Stimulated activated CD8-positive, alpha-beta memory T cell treated with anti-CD3 and anti-CD28 coated beads, Interleukin-15, amount 100 ng/mL, for 48 hours (primary cell): Measurements from ENCODE around the gene FGF14.
"Not testable (repeated sequence)": the region's sequence is repeated elsewhere in the genome, so short reads cannot be mapped to it uniquely, and the experiment has no call there.

ENCODE experiments used
- DNase-seq, 2 donors: peaks; one replicate each; pipeline ENCODE4 v3.0.0-alpha.2; 2020; ENCODE audit warnings: low read depth in 2 of 2

The FGF14 gene

DNA sequence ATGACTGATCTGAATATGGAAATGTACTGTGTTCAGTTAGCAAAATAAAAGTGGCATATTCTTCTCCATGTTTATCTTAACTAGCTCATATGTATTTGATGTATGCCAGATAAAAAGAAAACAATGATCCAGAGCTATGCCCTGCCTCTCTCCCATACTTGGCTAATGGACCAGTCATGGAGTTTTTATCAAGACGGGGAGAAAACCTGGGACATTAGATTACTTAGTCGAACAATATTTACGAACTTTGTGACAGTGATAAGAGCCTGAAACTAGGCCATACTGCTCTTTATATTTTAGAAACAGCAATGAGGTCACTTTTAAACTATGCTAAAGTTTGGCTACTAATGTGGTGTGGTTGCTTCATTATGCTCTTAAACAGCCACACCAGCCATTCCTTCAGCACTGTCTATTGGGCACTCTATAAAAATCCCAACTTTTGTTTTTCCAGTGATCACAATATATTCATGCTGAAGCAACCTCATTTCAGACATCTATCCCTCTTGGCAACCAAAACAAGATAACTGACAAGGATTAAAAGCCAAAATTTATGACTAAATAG lies 265.0 kb downstream of the FGF14 start:
- no peak for DNase-seq

DNA sequence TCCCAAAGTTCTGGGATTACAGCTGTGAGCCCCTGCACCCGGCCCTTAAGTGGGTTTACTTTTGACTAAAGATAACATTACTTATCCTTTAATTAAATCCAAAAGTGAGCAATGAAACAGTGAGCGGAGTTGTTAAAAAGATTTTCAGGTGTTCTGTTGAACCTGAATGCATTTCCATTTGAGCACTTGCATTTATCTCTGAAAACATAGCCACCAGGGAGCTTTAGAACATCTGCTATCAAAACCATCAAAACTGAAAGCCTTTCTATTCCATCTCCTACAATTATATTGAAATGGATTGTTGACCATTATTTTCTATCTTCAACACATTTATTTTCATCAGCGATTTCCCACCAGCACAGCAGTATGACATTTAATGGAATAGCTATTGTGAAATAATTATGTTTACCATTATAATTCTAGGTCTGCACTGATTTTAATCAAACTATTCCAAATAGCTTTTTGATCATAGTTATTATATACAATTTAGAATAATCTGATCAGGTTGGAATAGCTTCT lies 269.0 kb downstream of the FGF14 start:
- no peak for DNase-seq

DNA sequence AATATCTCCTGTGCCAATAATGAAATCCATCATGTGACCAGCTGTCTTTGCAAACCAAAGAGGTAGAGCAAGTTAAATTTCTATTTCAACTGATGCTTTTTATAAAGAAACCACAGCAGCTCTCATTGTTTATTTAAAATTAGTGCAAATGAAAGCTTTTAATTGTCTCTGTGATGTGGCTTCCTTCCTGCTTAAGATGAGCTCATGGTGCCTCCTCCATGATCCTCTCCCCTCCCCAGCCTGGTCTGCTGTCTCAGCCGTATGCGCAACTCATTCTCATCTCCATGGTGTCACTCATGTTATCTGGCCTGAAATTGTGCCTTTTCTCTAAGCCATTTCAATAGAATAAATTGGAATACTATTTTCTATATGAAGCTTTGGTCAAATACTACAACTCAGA lies 270.6 kb downstream of the FGF14 start:
- DNase-seq: no peak

DNA sequence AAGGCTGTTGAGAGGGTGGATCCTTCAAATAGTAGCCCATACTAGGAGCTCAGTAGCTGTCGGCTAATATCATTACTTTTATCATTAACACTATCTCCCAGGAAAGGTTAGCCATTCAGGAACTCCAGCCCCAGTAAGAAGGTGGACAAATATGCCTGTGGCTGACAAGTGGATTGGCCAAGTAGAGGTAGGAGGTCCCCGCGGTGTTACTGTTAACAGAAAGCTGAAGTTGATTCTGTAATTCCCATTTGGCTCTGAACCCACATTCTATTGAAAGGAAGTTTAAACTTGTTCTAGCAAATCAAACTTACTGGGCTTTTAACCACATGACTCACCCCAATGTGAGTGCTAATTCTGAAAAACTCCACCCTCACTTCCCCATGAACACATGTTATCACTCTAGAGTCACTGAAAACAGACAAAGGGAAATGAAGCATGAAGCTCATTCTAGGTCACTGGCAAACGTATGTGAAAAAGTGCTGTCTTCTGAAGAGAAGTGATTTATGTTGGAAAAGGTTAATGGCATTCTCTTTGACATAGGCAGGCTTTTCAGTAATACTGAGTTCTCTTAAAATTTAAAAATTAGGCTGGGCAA lies 273.5 kb downstream of the FGF14 start:
- no peak for DNase-seq

DNA sequence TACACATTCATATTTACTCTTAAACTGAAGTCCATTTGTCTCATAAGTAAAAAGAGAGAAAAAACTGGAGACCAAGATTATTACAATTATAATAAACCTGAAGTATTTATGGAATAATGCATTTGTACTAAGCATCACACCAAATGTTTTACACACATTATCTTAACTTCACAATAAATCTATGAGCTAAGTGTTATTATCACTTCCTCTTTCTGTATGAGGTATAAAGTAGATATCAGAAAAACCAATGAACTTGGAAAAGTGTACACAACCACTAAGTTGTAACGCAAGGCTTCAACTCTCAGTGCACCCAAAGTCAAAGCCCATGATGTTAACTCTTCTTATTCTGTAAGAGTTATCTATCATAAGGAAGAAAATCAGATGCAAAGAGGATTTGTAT lies 274.7 kb downstream of the FGF14 start:
- DNase-seq: no peak

DNA sequence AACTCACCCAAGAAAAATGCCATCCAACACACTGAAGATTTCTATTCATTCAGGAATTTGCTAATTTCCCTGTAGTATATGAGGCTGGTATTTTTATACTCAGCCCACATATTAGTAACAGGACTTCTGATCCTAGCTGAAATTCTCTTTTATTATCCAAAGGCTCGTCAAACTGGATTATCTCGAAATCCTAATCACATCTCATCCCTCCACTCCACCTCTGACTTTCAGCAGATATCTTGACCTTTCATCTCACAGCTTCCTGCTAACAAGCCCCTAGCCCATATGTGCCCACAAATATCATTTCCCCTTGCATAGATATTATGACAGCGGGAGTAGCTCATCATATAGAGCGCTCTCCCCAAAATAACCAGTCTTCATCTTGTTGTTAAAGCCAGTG lies 279.7 kb downstream of the FGF14 start:
- DNase-seq: no peak

DNA sequence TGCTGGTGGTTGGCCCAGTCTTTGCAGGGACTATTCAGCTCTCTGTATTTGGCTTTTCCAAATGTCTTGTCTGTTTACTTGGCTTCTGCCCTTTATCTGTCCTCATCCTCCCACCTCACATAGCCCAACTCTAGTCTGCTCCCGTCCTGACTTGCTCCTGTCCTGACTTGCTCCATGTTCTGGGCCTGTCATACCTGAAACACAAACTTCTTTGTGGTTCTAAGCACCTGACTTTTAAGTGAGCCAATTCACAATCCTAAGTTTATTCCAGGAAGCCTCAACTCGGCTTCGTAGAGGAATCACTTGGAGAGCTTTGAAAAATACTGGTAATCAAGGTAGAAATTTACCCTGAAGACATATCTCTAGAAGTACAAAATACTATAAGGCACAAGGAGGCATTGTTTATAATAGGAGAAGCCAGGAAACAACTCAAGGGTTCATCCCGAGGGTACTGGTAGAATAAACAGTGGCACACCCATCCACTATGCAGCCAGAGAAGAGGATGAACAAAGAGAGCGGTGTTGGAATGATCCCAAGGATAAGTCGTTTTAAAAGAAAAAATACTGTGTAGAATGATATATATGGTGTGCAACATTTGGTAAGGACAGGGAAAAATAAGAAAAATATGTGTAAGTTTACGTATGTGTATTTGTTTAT lies 284.5 kb downstream of the FGF14 start:
- DNase-seq: no peak

DNA sequence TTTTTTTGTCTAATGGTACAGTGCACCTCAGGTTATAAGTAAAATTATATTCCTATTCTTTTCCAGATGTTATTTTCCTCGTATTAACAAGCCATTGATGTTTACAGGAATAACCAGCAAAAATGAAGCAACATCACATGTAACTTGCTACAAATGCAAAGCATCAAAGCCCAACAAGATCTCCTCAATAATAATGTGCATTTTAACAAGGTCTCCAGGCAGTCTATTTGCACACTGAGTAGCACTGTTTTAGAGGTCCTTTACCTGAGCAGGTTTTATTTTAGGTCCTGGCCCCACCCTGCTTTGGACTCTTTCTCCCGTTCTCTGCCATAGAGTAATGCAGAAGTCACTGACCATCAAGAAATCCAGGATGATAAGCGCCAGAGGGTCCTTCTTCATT lies 298.4 kb downstream of the FGF14 start:
- no peak for DNase-seq

DNA sequence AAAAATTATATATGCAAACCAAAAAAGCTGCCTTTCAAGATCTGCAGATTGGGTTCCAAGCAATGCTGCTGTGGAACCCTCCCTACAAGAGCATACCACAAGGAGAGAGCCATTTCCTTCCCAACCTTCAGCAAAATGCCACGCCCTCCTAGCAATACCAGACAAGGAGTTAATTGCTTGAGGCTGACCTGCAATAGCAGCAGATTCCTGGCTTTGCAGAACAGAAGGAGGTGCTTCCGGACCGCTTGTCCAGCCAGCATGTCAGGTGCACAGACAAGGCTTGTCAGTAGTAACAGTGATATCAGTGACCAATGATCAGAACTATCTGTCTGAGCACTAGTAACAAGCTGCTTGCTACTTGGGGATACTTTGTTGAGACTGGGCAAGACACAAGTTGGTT lies 301.6 kb downstream of the FGF14 start:
- no peak for DNase-seq

DNA sequence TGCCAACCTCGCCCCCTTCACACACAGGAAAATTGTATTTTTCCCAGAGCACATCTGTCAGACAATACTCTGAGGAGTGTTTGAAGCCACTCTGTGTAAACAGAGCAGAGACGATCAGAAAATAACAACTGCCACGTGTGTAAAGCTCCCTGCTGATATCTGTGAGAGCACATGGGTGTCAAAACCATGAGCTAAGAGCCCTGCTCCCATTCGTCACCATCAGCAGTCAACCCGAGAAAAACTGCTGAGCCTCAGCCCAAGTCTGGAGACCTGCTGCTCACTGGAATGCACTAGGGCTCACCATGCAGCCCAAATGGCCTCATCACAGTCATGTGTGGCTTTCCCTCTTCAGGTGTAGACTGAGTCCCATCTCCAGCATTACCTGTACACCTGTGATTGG lies 304.1 kb downstream of the FGF14 start:
- DNase-seq: no peak

DNA sequence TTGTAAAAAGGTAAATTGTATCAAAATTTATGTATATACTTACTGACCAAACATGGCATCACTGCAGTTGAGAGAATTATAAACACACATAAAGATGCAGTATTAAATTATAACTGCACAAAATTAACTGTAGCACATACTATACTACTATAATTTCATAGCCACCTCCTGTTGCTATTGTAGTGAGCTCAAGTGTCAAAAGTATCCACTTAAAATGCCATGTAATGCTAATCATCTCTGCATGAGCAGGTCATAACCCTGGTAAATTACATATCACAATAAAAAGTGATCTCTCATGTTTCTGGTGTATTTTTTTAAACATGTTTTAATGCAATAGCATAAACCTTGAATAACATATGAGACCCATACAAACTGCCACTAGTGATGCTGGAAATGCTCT lies 308.6 kb downstream of the FGF14 start:
- DNase-seq: not testable (repeated sequence)

DNA sequence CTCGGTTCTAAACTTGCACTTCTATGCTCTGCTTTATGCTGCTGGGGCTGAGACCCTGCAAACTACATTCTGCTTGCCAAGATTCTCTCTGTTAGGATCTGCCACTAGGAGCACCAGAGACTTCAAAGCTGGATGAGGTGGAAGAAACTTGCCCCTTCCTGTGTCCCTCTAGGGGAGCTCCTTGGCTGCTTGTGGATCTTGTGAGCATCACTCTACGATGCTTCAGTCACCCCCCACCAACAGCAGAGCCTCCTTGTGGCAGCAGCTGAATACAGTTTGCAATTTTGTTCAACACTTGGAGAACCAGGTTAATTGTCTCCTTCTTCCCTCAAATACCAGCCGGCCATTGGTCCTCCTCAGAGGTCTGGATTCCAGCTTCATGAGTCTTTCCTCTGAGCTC lies 310.6 kb downstream of the FGF14 start:
- no peak for DNase-seq

DNA sequence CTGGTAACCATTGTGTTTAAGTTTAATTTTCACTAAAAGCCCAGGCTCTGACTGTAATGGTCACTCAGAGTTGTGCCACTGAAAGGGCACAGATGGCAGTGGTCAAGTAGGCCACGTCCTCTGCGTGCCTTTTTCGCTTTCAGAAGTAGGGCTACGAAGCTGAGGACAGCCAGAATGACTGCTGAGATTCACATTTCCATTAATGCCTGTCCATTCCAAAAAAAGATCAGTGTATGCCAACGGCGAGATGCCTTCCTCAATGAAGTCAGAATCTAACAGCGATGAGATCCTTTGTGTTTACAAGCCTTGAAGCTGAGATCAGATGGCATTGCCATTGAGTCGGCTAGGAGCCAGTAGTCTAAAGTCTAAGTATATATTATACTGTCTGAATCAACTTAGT lies 311.3 kb downstream of the FGF14 start:
- DNase-seq: no peak

DNA sequence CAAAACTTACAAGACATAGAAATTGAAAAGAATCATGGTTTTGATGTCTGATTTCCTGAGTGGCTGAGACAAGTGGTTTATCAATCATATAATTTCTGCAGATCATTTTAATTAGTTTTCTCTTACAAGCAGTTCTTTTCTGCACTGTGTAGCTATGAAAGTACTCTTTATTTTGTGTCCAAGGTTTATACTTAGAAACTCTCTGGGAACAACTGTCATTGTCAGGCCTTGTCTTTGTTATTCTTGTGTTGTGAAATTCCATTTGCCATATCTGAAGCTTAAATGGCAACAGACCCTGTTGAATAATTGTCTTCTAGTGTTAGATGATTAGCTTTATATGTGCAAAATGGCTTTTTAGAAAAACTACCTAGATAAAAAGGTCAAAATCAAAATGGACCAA lies 312.1 kb downstream of the FGF14 start:
- no peak for DNase-seq

DNA sequence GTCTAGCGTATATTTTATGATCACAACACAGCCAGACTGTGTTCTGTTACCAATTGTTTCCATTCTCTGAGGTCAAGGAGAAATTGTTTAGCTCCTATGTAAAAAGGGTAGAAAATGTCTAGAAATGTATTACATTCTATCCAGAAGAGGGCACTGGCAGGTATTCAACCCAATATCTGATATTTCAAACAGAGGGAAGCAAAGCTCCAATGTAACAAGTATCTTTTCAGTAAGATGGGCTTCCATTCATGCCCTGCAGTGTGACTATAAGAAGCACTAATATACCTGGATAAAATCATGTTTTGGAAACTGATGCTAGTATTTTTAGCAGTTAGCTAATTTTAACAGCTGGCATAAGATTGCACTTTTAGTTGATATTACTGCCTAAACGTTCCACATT lies 312.7 kb downstream of the FGF14 start:
- no peak for DNase-seq

DNA sequence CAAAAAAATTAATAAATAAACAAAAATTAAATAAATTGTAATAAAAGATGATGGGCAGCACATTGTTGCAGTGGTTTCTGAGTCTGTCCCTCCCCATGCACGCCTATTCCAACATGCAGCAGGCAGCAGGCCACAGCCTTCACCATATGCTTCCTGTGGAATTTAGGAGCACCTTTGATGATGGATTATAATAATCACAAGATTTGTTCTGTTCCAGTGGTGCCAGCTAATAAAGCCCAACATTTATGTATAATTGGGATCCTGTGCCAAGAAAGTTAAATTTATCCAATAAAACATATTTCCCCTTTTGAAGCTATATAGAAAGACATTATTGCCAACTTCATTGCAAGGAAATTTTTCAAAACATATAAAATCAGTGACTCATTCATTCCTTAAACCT lies 328.6 kb downstream of the FGF14 start:
- DNase-seq: no peak

DNA sequence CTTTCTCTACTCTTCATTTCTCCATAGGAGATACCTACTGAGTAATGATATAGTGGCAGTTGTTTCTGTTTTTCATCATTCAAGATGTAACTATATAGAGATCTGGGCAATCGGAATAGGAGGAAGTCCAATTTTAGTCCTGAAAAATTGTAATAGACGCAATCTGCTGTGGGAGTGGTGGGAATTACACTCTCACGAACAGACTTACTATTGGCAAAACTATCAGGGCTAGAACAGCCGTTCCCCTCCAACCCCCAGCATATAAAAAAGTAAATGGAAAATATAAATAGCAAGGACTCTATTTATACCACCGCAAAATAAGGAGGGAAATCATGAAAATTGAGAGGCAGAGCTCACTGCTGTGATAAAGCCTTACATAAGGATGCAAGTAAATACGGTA lies 330.1 kb downstream of the FGF14 start:
- no peak for DNase-seq

DNA sequence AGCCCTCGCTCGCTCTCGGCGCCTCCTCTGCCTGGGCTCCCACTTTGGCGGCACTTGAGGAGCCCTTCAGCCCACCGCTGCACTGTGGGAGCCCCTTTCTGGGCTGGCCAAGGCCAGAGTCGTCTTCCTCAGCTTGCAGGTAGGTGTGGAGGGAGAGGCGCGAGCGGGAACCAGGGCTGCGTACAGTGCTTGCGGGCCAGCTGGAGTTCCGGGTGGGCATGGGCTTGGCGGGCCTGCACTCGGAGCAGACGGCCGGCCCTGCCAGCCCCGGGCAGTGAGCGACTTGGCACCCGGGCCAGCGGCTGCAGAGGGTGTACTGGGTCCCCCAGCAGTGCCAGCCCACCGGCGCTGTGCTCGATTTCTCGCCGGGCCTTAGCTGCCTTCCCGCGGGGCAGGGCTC lies 333.5 kb downstream of the FGF14 start:
- not testable (repeated sequence) for DNase-seq

DNA sequence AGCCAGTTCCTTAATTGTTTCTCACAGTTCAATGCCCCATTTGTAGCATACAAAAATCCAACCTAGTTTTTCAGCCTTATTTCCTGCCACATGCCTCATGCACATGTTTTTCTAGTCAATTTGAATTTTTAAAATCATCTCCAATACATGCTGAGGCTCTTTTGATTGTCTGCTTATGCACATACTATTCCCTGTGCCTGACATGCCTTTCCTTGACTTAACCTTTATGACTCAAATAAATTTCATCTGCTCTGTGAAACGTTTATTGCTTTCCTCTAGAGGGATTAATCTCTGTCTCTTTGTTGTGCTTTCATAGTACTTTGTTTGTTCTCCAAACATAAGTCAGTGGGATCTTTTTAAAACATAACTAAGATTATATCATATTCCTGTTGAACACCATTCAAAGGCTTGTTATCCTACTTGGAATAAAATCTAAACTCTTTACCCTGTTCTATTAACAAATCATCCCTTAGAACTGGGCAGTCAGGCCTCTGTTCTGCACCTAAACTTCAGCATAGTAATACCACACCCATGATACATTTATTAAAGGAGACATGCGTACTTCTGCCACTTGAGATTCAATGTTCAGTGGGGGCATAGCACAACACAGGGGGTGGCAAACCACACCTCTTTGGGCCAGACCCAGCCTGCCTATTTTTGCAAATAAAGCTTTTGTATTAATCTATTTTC lies 346.6 kb downstream of the FGF14 start:
- DNase-seq: no peak

DNA sequence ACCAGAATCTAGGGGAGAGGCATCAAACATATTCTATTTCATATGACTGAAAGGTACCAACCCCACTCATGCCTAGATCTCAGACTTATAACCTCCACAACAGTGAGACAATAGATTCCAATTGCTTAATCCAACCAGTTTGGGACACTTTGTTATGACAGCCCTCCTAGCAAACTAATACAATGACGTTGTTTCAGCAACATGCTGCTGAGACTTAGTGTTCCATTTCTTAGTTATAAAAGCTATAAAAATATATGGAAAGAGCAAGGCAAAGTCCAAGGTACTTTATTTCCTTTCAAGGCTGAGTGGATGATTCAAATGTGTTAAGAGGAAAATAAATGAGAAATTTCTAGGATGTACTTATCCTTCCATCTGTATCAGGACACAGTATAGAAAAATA lies 352.0 kb downstream of the FGF14 start:
- no peak for DNase-seq

DNA sequence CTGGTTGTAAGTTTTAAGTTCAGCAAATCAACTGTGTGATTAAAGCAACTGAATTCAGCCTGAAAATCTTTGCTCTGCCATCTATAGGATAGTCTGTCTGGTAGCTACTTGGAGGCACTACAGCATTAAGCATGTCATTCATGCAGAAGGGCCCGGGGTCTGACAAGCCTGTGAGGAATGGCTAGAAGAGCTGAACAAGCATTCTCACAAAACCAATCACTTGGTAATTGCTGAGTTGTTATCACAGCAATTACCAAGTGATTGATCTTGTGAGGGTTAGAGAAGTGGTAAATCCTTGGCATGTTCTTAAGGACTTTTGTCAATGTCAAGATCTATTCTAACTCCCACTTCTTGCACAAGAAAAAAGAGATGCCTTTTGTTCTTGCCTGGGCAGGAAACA lies 356.1 kb downstream of the FGF14 start:
- DNase-seq: no peak

DNA sequence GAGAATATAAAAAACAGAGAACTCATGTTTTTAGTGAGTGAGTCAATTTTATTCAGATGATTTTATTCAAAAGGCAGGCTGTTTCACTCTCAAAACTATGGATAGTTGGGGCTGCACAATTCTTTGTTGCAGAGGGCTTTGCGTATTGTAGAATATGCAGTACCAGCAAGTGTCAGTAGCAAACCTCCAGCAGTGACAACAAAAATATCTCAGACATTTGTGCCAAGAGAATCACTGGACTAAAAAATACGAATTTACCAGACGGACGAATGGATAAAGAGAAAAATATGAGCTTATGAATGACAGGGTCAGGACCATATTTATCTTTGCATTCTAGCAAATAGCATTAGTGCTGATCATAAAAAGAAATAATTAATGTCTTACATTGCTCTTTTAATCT lies 359.1 kb downstream of the FGF14 start:
- DNase-seq: no peak

DNA sequence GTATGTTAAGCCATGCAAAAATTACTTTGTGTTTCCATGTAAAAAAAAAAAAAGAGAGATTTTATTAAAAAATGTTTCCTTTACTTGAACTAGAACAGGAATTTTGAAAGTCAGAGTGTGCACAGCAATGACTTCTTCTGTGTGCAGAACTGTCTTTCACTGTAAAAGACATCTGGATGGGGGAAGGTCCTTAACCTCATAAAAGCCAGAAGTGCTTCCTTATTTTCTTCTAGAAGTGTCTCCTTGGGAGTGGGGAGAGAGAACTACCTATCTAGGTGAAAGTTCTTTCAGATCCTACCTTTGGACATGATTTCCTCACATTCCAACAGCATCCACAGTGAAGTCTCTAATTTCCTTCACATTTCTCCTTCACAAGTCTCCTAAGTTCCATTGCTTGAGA lies 360.3 kb downstream of the FGF14 start:
- no peak for DNase-seq
